VCaP (cell line): ENCODE measurements around the gene LRRFIP1.
"Not testable (repeated sequence)": the region's sequence is repeated elsewhere in the genome, so short reads cannot be mapped to it uniquely, and the experiment has no call there.

Experiments used
- H3K27ac ChIP-seq: fragments of 450-650 bp; 2 replicates; pipeline ENCODE4 v1.5.1; 2017
- CTCF ChIP-seq: fragments of 450-650 bp; conservative IDR thresholded peaks from 2 replicates; pipeline ENCODE4 v1.5.1; 2017; ENCODE audit warnings: mild to moderate bottlenecking, moderate library complexity

The LRRFIP1 gene

GRCh38 chr2:237765875-237766274, 138.5 kb downstream of the LRRFIP1 start:
- no peak overlapping the region for H3K27ac ChIP-seq
- no peak for TF ChIP-seq CTCF

GRCh38 chr2:237766340-237766739, 139.0 kb downstream of the LRRFIP1 start:
- no peak for TF ChIP-seq CTCF
- H3K27ac ChIP-seq: no peak overlapping the region

- H3K27ac ChIP-seq: 0 out of 2 replicates have a peak overlapping the region, but pooled peaks have one; percentile 10
- no peak for TF ChIP-seq CTCF
Measured at GRCh38 chr2:237772513-237772912, 145.1 kb downstream of the LRRFIP1 start.

- peak overlapping the region; percentile 58; the same call in 1 of the 2 replicates for H3K27ac ChIP-seq
- no peak for TF ChIP-seq CTCF
Measured at GRCh38 chr2:237773826-237774225, 146.4 kb downstream of the LRRFIP1 start.

GRCh38 chr2:237774811-237775553, 147.6 kb downstream of the LRRFIP1 start:
- TF ChIP-seq CTCF: peak; percentile 87
- H3K27ac ChIP-seq: peak overlapping the region; percentile 58

GRCh38 chr2:237779521-237779920, 152.1 kb downstream of the LRRFIP1 start:
- H3K27ac ChIP-seq: no peak overlapping the region
- no peak for TF ChIP-seq CTCF

- no peak overlapping the region for H3K27ac ChIP-seq
- no peak for TF ChIP-seq CTCF
Measured at GRCh38 chr2:237782181-237782580, 154.8 kb downstream of the LRRFIP1 start.

- H3K27ac ChIP-seq: not testable (repeated sequence)
Measured at GRCh38 chr2:237783678-237784077, 156.3 kb downstream of the LRRFIP1 start.
